Stimulated activated naive B cell treated with anti-CD40 and anti-IgM and Interleukin-4, amounts not matched to agents 10 μg/mL and 1 μg/mL and 100 μg/mL, for 72 hours (primary cell): ENCODE data around the gene TP73.

Experiments
- ATAC-seq, 2 donors: fragments of 150-1000 bp; cut with Tn5 transposase; replicated peaks; 2 replicates each; pipeline ENCODE4 v1.10.0; 2021; ENCODE audit warnings: moderate library complexity in 1 of 2
- DNase-seq: peaks from one replicate; pipeline ENCODE4 v3.0.0; 2021
- H3K27ac Mint-ChIP-seq: one replicate; pipeline ENCODE4 v1.8.0; 2022; ENCODE audit warnings: mild to moderate bottlenecking, mixed read lengths
- H3K27me3 Mint-ChIP-seq, 2 donors: one replicate each; pipeline ENCODE4 v1.8.0; 2022; ENCODE audit warnings: mixed read lengths in 2 of 2
- H3K36me3 Mint-ChIP-seq, 2 donors: one replicate each; pipeline ENCODE4 v1.8.0; 2022; ENCODE audit warnings: mixed read lengths in 2 of 2, mild to moderate bottlenecking in 1 of 2
- H3K4me1 Mint-ChIP-seq, 2 donors: one replicate each; pipeline ENCODE4 v1.8.0; 2022; ENCODE audit warnings: mixed read lengths in 2 of 2, mild to moderate bottlenecking in 1 of 2
- H3K4me3 Mint-ChIP-seq, 2 donors: one replicate each; pipeline ENCODE4 v1.8.0; 2022; ENCODE audit warnings: mild to moderate bottlenecking in 2 of 2, mixed read lengths in 2 of 2, moderate library complexity in 1 of 2
- H3K9me3 Mint-ChIP-seq, 2 donors: one replicate each; pipeline ENCODE4 v1.8.0; 2022; ENCODE audit warnings: mixed read lengths in 2 of 2, mild to moderate bottlenecking in 1 of 2

The TP73 gene

GRCh38 chr1:3707939-3708328, 55.6 kb downstream of the TP73 start:
- no peaks in the 10 kb centered on the region for H3K36me3 Mint-ChIP-seq
- no peak overlapping the region for H3K4me3 Mint-ChIP-seq
- H3K9me3 Mint-ChIP-seq, result no peaks in the 10 kb centered on the region
- ATAC-seq, result no peak
- H3K27ac Mint-ChIP-seq, result no peak overlapping the region
- H3K27me3 Mint-ChIP-seq, result peaks cover 49 to 71% of the 10 kb centered on the region in 2 donors
- H3K4me1 Mint-ChIP-seq, result peaks cover 8 to 11% of the 10 kb centered on the region in 2 donors
- no peak for DNase-seq

- DNase-seq (no peak), ATAC-seq (no peak)
- Mint-ChIP-seq H3K9me3 (no peaks in the 10 kb centered on the region), H3K4me3 (no peak overlapping the region), H3K27me3 (peaks cover 45 to 70% of the 10 kb centered on the region in 2 donors), H3K4me1 (peaks cover 5 to 7% of the 10 kb centered on the region in 2 donors), H3K36me3 (no peaks in the 10 kb centered on the region), H3K27ac (no peak overlapping the region)
Measured at GRCh38 chr1:3708791-3709190, 56.5 kb downstream of the TP73 start.

GRCh38 chr1:3710251-3710650, 57.9 kb downstream of the TP73 start:
- H3K9me3 Mint-ChIP-seq, result no peaks in the 10 kb centered on the region

GRCh38 chr1:3711381-3711779, 59.1 kb downstream of the TP73 start:
- no peaks in the 10 kb centered on the region for H3K9me3 Mint-ChIP-seq
- ATAC-seq (no peak), DNase-seq (no peak)
- no peak overlapping the region for H3K4me3 Mint-ChIP-seq
- peaks cover 41 to 67% of the 10 kb centered on the region in 2 donors for H3K27me3 Mint-ChIP-seq
- no peaks in the 10 kb centered on the region for H3K36me3 Mint-ChIP-seq
- no peak overlapping the region for H3K27ac Mint-ChIP-seq
- no peaks in the 10 kb centered on the region for H3K4me1 Mint-ChIP-seq

More at GRCh38 chr1:3710251-3710650, 57.9 kb downstream of the TP73 start:
- DNase-seq, result no peak
- no peak overlapping the region for H3K27ac Mint-ChIP-seq
- no peak for ATAC-seq
- H3K36me3 Mint-ChIP-seq, result no peaks in the 10 kb centered on the region
- no peaks in the 10 kb centered on the region for H3K4me1 Mint-ChIP-seq
- H3K4me3 Mint-ChIP-seq, result no peak overlapping the region
- peaks cover 37 to 60% of the 10 kb centered on the region in 2 donors for H3K27me3 Mint-ChIP-seq

GRCh38 chr1:3711780-3712451, 59.6 kb downstream of the TP73 start:
- ATAC-seq (no peak), DNase-seq (no peak)
- H3K4me1 Mint-ChIP-seq, result no peaks in the 10 kb centered on the region
- no peak overlapping the region for H3K27ac Mint-ChIP-seq
- no peaks in the 10 kb centered on the region for H3K9me3 Mint-ChIP-seq
- H3K4me3 Mint-ChIP-seq, result no peak overlapping the region
- H3K36me3 Mint-ChIP-seq, result no peaks in the 10 kb centered on the region
- H3K27me3 Mint-ChIP-seq, result peaks cover 46 to 67% of the 10 kb centered on the region in 2 donors

GRCh38 chr1:3712573-3713535, 60.5 kb downstream of the TP73 start:
- Mint-ChIP-seq H3K27ac (no peak overlapping the region), H3K27me3 (peaks cover 40 to 58% of the 10 kb centered on the region in 2 donors), H3K9me3 (no peaks in the 10 kb centered on the region), H3K4me3 (no peak overlapping the region), H3K4me1 (no peaks in the 10 kb centered on the region), H3K36me3 (no peaks in the 10 kb centered on the region)
- DNase-seq, result no peak
- ATAC-seq, result no peak

GRCh38 chr1:3713840-3714239, 61.5 kb downstream of the TP73 start:
- H3K4me1 Mint-ChIP-seq, result no peaks in the 10 kb centered on the region
- no peaks in the 10 kb centered on the region for H3K9me3 Mint-ChIP-seq
- H3K27me3 Mint-ChIP-seq, result peaks cover 40 to 49% of the 10 kb centered on the region in 2 donors
- ATAC-seq (no peak), DNase-seq (no peak)
- H3K36me3 Mint-ChIP-seq, result no peaks in the 10 kb centered on the region
- H3K27ac Mint-ChIP-seq, result no peak overlapping the region
- no peak overlapping the region for H3K4me3 Mint-ChIP-seq

GRCh38 chr1:3714284-3714741, 62.0 kb downstream of the TP73 start:
- Mint-ChIP-seq H3K27ac (no peak overlapping the region), H3K36me3 (no peaks in the 10 kb centered on the region), H3K27me3 (peaks cover 35 to 50% of the 10 kb centered on the region in 2 donors), H3K4me3 (no peak overlapping the region), H3K9me3 (no peaks in the 10 kb centered on the region), H3K4me1 (no peaks in the 10 kb centered on the region)
- no peak for ATAC-seq
- no peak for DNase-seq

- no peak overlapping the region for H3K4me3 Mint-ChIP-seq
- no peaks in the 10 kb centered on the region for H3K9me3 Mint-ChIP-seq
- H3K36me3 Mint-ChIP-seq, result no peaks in the 10 kb centered on the region
- H3K4me1 Mint-ChIP-seq, result peaks cover 0 to 2% of the 10 kb centered on the region in 2 donors
- no peak overlapping the region for H3K27ac Mint-ChIP-seq
- no peak for ATAC-seq
- H3K27me3 Mint-ChIP-seq, result peaks cover 30 to 47% of the 10 kb centered on the region in 2 donors
- DNase-seq, result no peak
Measured at GRCh38 chr1:3714814-3715213, 62.5 kb downstream of the TP73 start.

GRCh38 chr1:3716351-3716750, 64.0 kb downstream of the TP73 start:
- H3K27ac Mint-ChIP-seq, result no peak overlapping the region
- no peaks in the 10 kb centered on the region for H3K9me3 Mint-ChIP-seq
- no peaks in the 10 kb centered on the region for H3K36me3 Mint-ChIP-seq
- H3K27me3 Mint-ChIP-seq, result peaks cover 21 to 34% of the 10 kb centered on the region in 2 donors
- H3K4me1 Mint-ChIP-seq, result peaks cover 0 to 2% of the 10 kb centered on the region in 2 donors
- H3K4me3 Mint-ChIP-seq, result no peak overlapping the region
- DNase-seq (no peak), ATAC-seq (no peak)

GRCh38 chr1:3717041-3717714, 64.9 kb downstream of the TP73 start:
- Mint-ChIP-seq H3K4me3 (no peak overlapping the region), H3K36me3 (no peaks in the 10 kb centered on the region), H3K9me3 (no peaks in the 10 kb centered on the region), H3K4me1 (peaks cover 0 to 2% of the 10 kb centered on the region in 2 donors), H3K27me3 (peaks cover 18 to 32% of the 10 kb centered on the region in 2 donors), H3K27ac (no peak overlapping the region)
- ATAC-seq (no peak), DNase-seq (no peak)

GRCh38 chr1:3717715-3718601, 65.6 kb downstream of the TP73 start:
- H3K27ac Mint-ChIP-seq, result no peak overlapping the region
- ATAC-seq (peak; percentile 31 to 33), DNase-seq (no peak)
- no peak overlapping the region for H3K4me3 Mint-ChIP-seq
- peaks cover 15 to 29% of the 10 kb centered on the region in 2 donors for H3K27me3 Mint-ChIP-seq
- H3K4me1 Mint-ChIP-seq, result peaks cover 0 to 2% of the 10 kb centered on the region in 2 donors
- H3K36me3 Mint-ChIP-seq, result no peaks in the 10 kb centered on the region
- no peaks in the 10 kb centered on the region for H3K9me3 Mint-ChIP-seq

GRCh38 chr1:3718764-3719163, 66.4 kb downstream of the TP73 start:
- Mint-ChIP-seq H3K27me3 (peaks cover 18 to 29% of the 10 kb centered on the region in 2 donors), H3K27ac (no peak overlapping the region), H3K4me1 (peaks cover 0 to 2% of the 10 kb centered on the region in 2 donors), H3K36me3 (no peaks in the 10 kb centered on the region), H3K9me3 (no peaks in the 10 kb centered on the region), H3K4me3 (no peak overlapping the region)
- peak; percentile 20 to 28 for ATAC-seq
- no peak for DNase-seq
